HT1080 (cell line): ENCODE results near the gene DPP6. TPM values are rescaled to one million over a fixed set of nuclear protein-coding genes. Genes with fewer than 3 reads are reported as not detected.
A peak's percentile ranks its signal among the peaks of the same experiment; 100 is the strongest.

Source experiments
- DNase-seq: peaks from one replicate; pipeline ENCODE4 v3.0.0-alpha.2; 2015; ENCODE audit warnings: low read depth
- total RNA-seq: library from RNA; depleted of rRNA; stranded (reverse); fragments of >200 nt; shearing (Covaris generic); gene quantifications from 2 replicates; pipeline ENCODE4 v1.2.3, GENCODE V29; 2014

The DPP6 gene
- total RNA-seq, 1 experiment from 2014 or later = not detected

DNA sequence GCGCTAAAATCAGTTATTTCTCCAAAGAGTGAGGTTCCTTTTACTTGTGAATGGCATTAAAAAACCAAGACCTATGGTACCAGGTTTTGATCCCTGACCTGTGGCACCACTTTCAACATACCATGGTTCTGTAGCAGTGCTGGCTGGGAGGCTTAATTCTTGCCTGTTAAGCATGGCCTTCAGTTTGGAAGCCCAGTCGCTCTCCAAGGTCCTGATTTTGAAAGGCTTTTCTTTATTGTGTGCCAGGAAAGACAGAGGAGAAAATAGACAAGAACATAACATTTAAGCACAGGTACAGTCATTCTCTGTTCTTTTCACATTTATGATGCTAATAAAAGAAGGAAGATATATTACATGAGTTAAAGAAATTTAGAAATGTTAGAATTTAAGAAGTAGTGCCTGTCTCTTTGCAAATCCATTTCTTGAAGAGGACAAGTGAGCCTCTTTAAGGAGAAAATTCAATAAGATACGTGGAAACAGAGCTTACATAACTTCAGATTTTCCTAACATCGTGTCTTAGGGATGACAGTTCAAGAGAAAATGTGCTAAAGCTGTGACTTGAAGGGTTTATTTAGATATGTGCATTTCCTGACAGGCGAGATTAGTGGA lies 357.6 kb downstream of the DPP6 start:
- DNase-seq = peak; percentile 11

- DNase-seq = no peak
Measured at GRCh38 chr7:154412105-154412504, 359.9 kb downstream of the DPP6 start.

DNA sequence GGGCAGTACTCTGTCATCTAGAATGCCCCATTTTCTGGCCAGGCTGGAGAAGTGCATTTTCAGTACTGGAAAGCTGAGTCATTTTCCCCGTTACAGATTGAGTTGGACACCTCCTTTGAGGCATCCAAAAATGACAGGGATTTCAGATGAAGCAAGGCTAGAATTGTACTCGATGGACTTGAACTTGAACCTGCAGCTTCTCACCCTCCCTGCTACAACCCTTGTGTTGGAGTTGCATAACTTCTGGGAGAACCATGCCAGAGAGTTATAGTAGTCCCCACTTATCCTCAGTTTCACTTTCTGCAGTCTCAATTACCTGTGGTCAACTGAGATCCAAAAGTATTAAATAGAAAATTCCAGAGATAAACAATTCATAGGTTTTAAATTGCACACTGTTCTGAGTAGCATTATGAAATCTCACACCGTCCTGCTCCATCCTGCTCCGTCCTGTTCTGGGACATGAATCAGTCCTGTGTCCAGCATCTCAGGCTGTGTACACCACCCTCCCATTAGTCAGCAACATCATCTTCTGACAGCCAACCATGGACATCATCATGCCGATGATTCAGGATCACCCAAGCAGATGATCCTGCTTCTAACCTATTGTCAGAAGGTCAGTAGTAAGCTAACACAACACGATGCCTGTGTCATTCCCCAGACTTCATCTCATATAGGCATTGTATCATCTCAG lies 363.7 kb downstream of the DPP6 start:
- DNase-seq = peak; percentile 5

- DNase-seq = no peak
Measured at GRCh38 chr7:154416714-154417113, 364.5 kb downstream of the DPP6 start.

- DNase-seq = no peak
Measured at GRCh38 chr7:154419344-154419743, 367.1 kb downstream of the DPP6 start.

GRCh38 chr7:154423231-154423630 lies 371.0 kb downstream of the DPP6 start:
- no peak for DNase-seq

- no peak for DNase-seq
Measured at GRCh38 chr7:154424350-154424749, 372.2 kb downstream of the DPP6 start.

DNA sequence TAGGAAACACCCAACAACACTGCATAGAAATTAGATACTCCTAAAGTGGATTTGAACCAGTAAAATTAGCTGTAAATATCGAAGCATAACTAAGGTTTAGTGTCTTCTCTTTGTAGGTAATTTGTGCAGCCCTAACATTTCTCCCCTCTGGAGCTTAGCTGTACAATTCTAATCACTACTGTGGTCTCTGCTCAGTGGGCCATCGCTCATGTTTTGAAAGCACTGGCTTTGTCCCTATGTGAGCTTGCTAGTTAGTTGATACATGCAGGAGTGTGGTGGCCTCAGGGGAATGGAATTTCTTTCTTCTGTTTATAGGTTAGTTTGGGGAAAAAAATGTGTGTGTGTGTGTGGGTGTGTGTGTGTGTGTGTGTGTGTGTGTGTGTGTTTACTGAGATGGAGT lies 373.1 kb downstream of the DPP6 start:
- no peak for DNase-seq

DNA sequence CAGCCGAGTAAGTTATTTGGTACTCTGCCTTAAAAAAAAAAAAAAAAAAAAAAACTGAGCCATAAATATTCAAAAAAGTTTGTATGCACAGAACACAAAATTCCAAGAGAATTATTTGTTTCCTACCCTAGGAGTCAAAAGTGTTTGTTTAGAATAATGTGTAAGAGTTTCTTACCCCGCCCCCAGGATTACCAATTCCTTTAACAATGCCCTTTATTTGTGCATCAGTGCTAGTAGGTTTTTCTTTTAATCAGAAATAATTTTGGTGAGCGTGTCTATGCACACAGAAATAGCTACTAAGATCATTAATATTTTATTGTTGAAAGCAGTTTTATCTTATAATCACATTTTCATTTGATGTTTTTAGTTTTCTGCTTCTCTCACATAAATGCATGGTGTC lies 374.6 kb downstream of the DPP6 start:
- no peak for DNase-seq

GRCh38 chr7:154427533-154427932 lies 375.3 kb downstream of the DPP6 start:
- no peak for DNase-seq

DNA sequence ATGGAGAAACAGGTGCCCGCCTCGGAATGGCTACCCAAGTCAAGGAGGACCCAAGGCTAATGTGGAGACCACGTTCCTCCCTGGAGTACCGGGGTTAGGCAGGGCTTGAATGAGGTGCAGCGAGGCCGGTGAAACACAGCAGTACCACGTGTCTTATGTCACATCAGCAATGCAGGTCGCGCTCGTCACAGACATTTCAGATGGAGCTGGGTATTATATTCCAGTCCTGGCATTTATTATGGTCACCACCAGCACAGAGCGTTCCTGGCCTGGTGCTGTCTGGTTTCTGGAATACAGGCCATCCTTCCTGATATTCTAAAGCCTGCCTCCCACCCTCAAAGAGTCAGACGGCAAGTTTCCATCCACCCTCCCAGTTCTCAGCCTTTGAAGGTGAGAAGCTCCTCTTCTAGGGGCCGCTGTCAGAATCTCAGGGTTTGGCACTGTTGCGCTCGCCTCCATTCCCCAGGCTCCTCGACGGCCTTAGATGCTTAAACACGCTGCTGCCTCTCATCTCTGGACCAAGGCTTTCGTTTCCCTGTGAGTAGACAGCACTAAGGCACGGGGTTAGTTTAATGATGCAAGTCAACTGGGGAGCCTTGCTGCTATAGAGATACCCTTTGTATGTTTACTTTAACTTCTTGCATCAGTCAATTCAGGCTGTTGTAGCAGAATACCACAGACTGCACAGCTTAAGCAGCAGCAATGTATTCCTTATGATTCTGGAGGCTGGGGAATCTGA lies 377.6 kb downstream of the DPP6 start:
- no peak for DNase-seq

- DNase-seq = no peak
Measured at GRCh38 chr7:154430640-154431039, 378.4 kb downstream of the DPP6 start.

DNA sequence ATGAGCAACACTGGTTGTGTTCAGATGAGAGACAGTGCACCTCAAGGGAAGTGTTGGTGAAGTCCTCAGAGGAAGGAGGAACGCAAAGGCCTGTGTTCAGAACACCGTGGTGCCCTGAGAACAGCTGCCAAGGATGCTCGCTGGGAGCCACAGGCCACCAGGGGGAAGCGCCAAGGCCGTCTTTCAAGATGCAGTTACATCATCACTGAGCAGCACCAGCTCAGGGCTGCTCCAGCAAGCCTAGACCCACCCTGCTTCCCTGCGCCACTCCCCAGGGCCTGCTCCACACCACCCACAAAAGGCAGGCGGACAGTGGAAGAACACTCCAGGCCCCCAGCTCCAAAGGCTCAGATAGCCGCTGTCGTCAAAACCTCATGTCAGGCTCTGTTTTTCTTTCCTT lies 378.8 kb downstream of the DPP6 start:
- no peak for DNase-seq

GRCh38 chr7:154433632-154434598 lies 381.7 kb downstream of the DPP6 start:
- no peak for DNase-seq

GRCh38 chr7:154436560-154436959 lies 384.4 kb downstream of the DPP6 start:
- DNase-seq = no peak

- DNase-seq = no peak
Measured at GRCh38 chr7:154437234-154437633, 385.0 kb downstream of the DPP6 start.

DNA sequence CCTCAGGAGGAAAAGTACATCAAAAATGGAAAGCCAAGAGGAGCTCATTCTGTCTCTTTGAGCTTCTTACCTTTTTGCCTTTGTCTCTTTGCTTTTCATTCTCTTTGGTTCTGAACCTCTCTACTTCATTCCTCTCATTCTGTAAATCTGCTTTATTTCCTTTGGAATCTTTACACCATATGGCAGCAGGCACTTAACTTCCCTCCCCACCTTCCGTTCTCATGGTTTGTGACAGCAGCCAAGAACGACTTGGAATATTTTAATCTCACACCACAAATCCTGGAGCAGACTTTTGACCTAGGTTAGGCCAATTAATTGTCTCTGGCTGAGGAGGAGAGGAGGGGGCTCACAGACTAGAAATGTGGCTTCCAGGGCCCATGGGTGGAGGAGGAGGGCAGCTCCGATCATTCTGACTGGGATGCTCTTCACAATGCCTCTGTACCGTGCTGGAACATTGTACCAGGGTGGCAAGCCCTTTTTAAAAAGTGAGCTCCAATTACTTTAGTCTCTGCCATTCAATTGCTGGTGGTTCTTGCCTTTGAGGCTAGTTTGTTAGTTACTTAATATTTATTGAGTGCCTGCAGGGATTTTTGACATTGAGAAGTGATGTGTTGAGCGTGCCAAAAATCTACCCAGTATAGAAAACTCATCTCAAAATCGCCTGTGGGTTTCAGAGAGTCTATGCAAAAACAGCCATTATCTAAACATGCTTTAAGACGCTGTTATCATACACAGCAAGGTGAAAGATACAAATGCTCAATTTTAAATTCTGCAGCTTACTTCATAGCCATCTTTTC lies 386.6 kb downstream of the DPP6 start:
- no peak for DNase-seq

DNA sequence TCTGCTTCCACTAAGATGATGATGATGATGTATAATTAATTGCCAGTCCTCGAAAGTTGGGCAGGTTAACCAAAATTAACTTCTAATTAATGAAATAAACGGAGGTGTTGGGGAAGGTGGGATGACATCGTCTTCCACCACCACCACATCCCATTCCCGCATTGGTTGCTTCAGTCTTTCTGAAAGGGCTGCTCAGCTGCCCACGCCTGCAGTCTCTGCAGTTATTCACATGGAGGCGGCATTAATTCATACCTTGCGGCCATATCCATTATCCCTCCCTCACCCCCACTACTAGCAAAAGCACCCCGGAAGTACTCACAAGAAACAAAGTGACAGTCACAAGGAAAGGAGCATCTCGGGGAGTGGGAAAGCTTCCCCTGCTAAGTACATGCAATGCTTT lies 387.9 kb downstream of the DPP6 start:
- no peak for DNase-seq

DNA sequence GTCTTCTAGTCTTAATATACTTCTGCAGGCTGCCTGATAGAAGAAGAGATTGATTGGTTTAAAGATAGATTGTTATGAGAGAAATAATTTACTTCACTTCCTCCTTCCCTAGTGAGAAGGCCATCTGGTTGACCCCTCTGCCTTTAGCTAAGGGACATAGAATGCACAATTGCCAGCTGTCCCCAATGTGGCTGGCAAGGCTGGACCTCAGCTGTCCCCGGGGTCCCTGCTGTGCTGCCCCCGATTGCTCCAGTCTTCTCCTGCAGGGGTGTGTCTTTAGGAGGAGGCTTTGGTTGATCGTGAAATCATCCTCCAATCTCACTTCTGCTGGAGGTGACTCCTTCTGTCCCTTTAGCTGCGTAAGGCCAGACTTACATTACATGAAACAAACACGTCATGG lies 388.5 kb downstream of the DPP6 start:
- no peak for DNase-seq

DNA sequence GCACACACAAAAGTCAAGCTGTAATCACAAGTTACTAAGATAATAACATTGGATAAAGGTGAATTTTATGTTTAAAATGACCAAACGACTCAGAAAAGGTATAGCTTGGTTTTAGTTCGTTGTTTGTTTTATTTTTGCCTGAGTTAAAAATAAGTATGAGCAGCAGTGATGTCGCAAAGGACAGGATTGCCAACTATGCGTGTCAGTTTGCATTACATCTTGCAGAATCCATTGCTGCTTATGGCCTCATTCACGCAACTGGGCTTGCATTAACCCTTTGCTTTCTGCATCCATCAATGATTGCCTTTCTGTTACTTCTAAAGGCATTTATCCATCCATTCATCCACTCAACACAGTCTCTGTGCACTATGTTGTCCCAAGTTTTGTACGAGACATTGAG lies 389.6 kb downstream of the DPP6 start:
- DNase-seq = no peak

DNA sequence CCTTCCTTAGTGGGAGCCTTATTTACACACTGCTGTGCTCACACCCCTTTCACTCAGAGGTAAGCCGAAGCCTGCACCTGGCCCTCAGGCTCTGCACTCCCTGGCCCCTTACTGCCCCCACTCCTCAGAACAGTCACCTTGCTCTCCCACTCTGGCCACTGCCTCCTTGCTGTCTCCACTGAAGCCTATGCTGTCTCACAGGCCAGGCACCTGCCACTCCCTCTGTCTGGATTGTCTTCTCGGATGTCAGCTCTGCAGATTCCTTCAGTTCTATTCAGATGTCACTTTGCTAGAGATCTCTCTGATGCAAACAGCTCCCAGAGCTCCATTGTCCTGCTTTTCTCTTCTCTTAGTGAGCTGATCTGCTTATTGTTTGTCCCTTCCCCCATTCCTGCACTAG lies 390.7 kb downstream of the DPP6 start:
- DNase-seq = no peak
